Cerebellar cortex (tissue), 1 donor: ENCODE results near the gene LRP8.
"Not testable (repeated sequence)": the region's sequence is repeated elsewhere in the genome, so short reads cannot be mapped to it uniquely, and the experiment has no call there.

ENCODE experiments used
- DNase-seq: peaks from one replicate; pipeline ENCODE4 v3.0.0-alpha.2; 2015; ENCODE audit warnings: low spot score

The LRP8 gene

DNA sequence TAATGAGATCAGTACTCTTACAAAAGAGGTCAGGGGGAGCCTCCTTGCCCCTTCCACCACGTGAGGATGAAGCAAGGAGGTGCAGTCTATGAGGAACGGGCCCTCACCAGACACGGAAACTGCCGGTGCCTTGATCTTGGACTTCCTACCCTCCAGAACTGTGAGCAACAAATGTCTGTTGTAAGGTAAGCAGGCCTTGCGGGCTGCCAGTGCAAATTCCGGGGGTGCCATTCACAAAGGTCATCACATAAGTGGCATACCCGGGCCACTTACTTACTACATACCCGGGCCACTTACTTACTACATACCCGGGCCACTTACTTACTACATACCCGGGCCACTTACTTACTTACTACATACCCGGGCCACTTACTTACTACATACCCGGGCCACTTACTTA, 44.7 kb downstream of the LRP8 start:
- not testable (repeated sequence) for DNase-seq

GRCh38 chr1:53281133-53281532, 46.7 kb downstream of the LRP8 start:
- no peak for DNase-seq

- DNase-seq: peak; percentile 62
Measured at GRCh38 chr1:53280496-53280895, 47.4 kb downstream of the LRP8 start.

DNA sequence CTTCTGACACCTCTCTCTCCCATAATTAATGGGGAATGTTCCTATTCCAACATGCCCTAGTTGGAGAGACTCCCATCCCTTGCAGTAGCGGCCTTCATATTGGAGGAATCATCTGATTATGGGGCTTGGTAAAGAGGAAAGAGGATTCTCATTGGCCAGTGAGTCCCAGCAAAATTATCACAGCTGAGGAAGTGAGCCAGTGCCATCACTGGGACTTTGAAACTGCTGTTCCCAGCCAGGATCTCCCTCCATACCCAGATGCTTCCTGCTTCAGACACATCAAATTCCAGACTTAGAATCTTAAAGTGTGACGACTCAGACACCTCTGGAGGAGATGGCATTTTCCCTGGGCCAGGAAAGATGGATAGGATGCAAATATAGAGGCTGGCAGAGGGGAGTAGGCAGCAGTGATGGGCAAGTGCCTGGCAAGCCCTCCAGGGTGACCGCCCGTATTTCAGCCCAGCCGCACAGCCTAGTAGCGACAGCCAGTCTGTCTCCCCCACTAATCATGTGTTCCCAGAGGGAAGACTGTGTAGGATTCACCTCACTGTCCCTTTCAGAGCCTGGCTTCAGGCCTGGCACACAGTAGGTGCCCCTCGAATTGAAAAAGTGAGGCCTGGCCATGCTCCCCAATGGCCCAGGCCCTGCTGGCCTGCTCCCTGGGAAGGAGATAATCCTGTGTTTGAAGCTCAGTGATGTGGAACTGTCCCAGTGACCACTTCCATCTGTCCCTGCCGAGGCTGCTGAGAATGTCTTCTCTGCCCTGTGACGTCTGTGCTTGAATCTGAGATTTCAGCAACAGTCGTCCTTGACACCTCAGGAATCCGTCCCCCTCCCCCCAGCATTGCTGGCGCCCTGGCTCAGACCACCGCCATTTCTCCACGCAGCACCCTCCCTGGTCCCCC, 48.3 kb downstream of the LRP8 start:
- DNase-seq: peak; percentile 89

DNA sequence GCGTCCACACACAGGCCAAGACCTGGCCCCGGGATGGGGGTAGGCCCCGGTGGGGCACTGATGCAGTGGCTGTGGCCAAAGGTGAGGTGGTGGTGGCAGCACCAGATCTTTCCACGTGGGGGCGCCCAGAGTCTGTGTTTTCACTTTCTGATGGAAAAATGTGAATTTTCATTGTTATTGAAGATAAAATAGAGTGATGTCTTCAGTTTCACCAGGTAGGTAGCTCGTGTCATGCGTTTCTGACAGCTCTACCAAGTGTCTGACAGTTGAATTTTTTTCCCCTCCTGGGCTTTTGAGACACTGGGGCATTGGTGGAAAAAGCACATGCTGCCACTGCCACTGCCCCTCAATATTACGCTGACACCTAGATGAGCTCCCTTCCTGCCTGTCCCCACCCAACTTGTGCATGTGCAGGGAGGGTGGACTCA, 49.6 kb downstream of the LRP8 start:
- peak; percentile 59 for DNase-seq

DNA sequence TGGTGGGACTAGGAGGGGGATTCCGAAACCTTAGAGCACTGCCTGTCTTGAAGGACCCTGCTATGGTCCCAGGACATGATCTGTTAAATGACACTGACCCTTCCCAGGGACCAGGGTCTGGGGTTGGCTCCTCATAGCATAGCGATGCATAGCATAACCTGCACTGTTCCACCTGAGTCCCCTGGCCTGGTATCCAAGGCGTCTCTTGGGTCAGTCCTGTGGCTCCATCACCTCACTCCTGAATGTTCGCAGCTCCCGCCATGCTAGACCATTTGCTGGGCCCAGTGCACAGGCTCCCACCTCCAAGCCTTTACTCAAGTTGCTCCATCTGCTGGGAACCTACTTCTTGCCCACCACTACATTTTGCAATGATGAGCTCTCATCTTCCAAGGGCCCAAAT, 50.5 kb downstream of the LRP8 start:
- no peak for DNase-seq

DNA sequence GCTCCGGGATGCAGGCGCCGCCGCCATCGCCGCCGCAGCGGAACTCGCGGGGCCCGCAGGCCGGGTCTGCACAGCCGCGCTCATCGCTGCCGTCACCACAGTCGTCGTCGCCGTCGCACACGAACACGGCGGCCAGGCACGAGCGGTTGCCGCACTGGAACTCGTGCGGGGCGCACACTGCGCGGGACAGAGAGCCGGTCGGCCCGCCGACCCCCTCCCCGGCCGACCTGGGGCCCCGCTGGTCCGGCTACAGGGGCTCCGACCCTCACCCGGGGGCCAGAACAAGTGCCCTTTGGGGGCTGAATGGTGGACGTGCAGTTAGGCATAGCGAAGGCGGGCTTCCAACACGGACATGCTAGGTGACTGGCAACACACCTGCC, 51.0 kb downstream of the LRP8 start:
- DNase-seq: no peak

- no peak for DNase-seq
Measured at GRCh38 chr1:53276153-53276901, 51.5 kb downstream of the LRP8 start.

- no peak for DNase-seq
Measured at GRCh38 chr1:53275566-53275965, 52.3 kb downstream of the LRP8 start.

GRCh38 chr1:53274541-53275185, 53.2 kb downstream of the LRP8 start:
- no peak for DNase-seq

DNA sequence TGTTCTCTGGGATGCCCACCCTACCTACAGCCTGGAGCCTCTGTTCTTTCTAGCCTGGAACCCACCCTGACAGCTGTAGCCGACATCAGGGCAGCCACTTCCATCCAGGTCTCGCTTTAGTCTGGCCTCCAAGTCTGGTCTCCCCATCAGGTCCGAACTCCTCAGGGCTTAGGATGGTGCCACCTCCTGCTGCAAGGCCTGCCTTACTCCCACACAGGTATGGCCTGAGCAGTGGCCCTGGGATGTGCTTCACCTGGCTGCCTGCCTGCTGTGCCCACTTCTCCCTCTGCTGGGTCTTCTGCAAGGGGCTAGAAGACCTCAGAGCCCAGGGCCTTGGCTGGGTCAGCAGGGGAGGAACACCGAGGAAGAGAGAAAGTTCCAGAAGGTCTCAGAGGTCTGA, 53.8 kb downstream of the LRP8 start:
- no peak for DNase-seq

DNA sequence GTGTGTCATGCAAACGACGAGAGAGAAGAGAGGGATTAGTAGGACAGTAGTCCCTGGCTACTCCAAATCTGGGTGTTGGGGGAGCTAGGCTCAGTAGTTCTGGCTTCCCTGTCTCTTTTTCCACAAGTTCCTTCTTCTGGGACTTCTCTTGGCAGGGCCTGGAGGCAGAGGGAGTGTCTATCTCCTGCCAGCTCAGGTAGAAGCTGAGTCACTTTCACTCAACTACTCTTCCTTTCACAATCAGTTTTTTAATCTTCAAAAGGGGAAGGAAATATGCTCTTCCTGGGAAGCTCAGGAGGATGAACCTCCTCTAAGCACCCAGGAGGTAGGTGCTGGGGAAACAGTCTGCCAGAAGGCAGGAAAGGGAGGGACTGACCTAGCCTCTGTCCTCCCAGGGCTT, 54.3 kb downstream of the LRP8 start:
- no peak for DNase-seq

DNA sequence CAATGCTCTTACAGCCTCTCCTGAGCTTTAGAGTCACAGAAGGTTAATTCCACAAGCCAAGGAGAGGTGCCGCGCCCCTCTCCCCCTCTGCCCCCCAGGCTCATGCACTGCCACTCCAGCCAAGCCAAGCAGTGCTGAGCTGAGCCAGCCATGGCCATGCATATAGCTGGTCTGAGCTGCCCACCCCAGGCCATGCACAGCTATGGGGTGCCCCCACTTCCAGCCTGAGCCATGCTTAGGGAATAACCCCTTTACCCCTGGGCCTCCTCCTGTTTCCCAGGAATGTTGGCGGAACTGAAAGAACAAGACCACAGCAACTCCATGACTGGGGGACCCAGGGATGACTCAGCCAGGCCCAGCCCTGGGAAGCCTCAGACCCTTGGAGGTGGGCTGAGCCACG, 55.5 kb downstream of the LRP8 start:
- no peak for DNase-seq

DNA sequence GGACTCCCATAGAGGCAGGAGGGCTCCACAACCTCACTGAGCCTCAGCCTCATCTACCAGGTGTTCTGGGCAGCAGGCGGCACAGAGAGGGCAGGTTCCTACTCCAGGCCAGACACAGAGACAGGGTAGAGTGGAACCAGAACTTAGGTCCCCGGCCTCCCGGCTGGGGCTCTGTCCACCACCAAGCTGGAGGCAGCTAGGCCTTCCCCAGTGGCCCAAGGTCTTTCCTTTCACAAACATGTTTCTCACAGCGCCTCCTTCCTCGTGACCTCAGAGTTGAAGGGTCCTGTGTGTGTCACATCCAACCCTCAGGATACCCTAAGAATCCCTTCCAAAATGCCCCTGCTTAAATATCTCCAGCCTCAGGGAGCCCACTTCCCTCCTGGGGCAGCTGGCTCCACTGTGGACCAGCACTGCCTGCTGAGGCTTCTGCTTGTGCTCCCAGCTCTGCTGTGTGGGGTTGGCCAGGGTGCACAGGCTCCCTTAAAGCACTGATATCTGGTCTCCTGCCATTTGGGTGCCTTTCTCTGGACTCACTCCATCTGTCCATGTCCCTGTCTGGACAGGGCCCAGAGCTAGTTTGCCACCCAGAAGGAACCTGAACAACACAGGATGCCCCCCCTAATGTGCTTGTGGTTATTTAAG, 56.3 kb downstream of the LRP8 start:
- no peak for DNase-seq

DNA sequence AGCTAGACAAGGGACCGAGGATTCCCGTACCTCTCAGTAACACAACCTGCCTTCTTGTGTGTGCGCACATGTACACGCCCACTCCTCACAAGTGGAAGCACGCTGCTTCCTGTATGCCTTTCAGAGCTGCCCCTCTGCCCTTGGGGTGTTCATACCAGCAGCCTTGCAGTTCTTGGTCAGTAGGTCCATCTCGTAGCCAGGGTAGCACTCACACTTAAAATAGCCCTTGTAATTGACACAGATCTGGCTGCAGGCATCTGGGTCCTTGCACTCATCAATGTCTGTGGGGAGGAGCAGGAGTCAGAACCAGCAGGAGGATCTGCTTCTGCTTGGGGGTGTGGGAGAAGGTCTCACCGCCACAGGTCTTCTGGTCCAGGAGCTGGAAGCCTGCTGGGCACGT, 57.0 kb downstream of the LRP8 start:
- no peak for DNase-seq

GRCh38 chr1:53270107-53270506, 57.8 kb downstream of the LRP8 start:
- no peak for DNase-seq

DNA sequence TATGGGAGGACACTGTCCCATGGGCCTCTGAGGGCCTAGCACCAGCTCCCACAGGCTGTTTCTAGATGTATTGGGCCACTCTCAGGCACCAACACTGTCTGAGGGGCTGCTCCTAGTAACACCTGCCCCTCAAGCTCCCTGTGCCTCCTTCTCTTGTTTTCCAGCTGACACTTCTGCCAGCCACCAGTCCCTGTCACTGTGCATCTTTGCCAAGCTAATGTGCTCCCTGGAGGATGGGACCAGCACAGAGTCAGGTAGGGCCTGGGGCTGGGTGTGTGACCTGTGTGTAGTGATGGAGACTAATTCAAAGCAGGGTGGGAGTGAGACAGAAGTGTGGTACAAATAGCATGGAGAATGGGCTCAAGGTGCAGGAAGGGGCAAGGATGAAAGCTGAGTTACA, 60.1 kb downstream of the LRP8 start:
- DNase-seq: no peak

- DNase-seq: peak; percentile 35
Measured at GRCh38 chr1:53266038-53266437, 61.8 kb downstream of the LRP8 start.

GRCh38 chr1:53265581-53265980, 62.3 kb downstream of the LRP8 start:
- DNase-seq: no peak

GRCh38 chr1:53264048-53264447, 63.8 kb downstream of the LRP8 start:
- DNase-seq: no peak

- no peak for DNase-seq
Measured at GRCh38 chr1:53262000-53262399, 65.9 kb downstream of the LRP8 start.

DNA sequence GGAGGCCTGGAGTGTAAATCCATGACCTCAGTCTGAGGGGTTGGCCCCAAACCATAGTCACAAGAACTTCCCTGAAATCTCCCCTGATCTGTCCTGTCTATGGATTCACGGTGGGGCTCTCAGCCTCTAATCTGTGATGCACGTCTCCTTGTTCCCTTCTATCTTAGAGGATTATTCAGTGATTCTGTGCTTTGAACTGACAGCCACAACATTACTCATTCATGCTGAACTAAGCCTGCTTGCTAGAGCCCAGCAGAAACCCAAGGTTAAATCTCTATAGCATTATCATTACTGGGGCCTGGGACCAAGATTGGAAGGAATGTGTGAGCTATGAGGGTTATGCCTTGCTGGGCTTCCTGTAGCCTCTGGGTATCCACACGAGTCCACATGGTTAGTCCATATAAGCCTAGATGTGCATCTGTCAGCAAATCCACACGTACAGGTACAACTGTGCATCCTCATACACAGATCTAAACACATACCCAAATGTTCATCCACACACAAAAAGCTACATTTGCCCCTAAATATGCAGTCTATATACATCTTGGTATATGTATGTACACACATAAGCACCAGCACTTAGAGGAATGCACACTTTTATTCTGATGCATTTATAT, 67.1 kb downstream of the LRP8 start:
- no peak for DNase-seq
